HCT116 (cell line): Measurements from ENCODE around the gene ATXN1L. TPM values are rescaled to one million over a fixed set of nuclear protein-coding genes. Genes with fewer than 3 reads are reported as not detected.

ENCODE experiments used
- ATAC-seq: fragments of 200-7000 bp; cut with Tn5 transposase; 2 replicates; pipeline ENCODE4 v1.9.1; 2020; ENCODE audit warnings: mild to moderate bottlenecking, moderate library complexity
- BruUV-seq: library from RNA; stranded (reverse); fragments of 400-500 nt; replicated peaks from 2 replicates; lab custom pipeline; 2021; lab: Mats Ljungman, UMichigan
- CTCF ChIA-PET: fragments of 300-600 bp; sonication (Branson Sonifier 250); formaldehyde crosslinking; loops from one replicate; lab custom pipeline; 2021; ENCODE audit warnings: antibody characterized with exemption; lab: Charles Lee
- POLR2A ChIA-PET: fragments of 300-600, 350-600 bp; sonication (Branson Sonifier 250); formaldehyde crosslinking; loops from one replicate; lab custom pipeline; 2021; ENCODE audit warnings: antibody characterized with exemption; lab: Charles Lee
- RAD21 ChIA-PET, 2 experiments: fragments of 300-600 bp; sonication (Branson Sonifier 250); formaldehyde crosslinking; loops; one replicate each; lab custom pipeline; 2023; ENCODE audit warnings: low total read pairs in 2 of 2; ENCODE audit not compliant: uncharacterized antibody in 2 of 2, unreplicated experiment in 2 of 2, low non-redundant PET in 1 of 2; lab: Charles Lee
- DNase-seq: peaks from one replicate; pipeline ENCODE4 v3.0.0-alpha.2; 2010; ENCODE audit warnings: low read depth, low spot score
- H2AFZ ChIP-seq: fragments of 200-600 bp; shearing (Covaris generic), sonication (generic); 2 replicates; pipeline ENCODE4 v1.6.1; 2017; ENCODE audit warnings: low read depth, mixed run types, mixed read lengths, antibody characterized with exemption, low read length; ENCODE audit not compliant: poor library complexity, severe bottlenecking
- H3K27ac ChIP-seq: 2 replicates; pipeline ENCODE4 v1.5.1; 2012; ENCODE audit warnings: low read depth, low read length
- H3K27me3 ChIP-seq: fragments of 200-600 bp; sonication (generic); 2 replicates; pipeline ENCODE4 v1.6.1; 2016; ENCODE audit warnings: mixed run types, low read length, mixed read lengths; ENCODE audit not compliant: insufficient read depth
- H3K36me3 ChIP-seq, 2 experiments: fragments of 200-500 bp in 1 of 2; fragments of 200-600 bp in 1 of 2; sonication (Bioruptor generic) in 1 of 2; sonication (generic) in 1 of 2; 2 replicates each; pipeline versions ENCODE4 v1.5.1 to v1.6.1; 2014 to 2016; ENCODE audit warnings: low read length in 2 of 2, inconsistent platforms in 1 of 2, mixed read lengths in 1 of 2, mixed run types in 1 of 2; ENCODE audit not compliant: insufficient read depth in 2 of 2, control insufficient read depth in 1 of 2
- H3K4me1 ChIP-seq, 2 experiments: fragments of 200-600 bp in 1 of 2; sonication (generic) in 1 of 2; 2 replicates each; pipeline versions ENCODE4 v1.5.1 to v1.6.1; 2012 to 2017; ENCODE audit warnings: low read length in 2 of 2, inconsistent platforms in 1 of 2, mild to moderate bottlenecking in 1 of 2, mixed read lengths in 1 of 2, mixed run types in 1 of 2, moderate library complexity in 1 of 2; ENCODE audit not compliant: insufficient read depth in 2 of 2, control insufficient read depth in 1 of 2
- H3K4me2 ChIP-seq: fragments of 200-600 bp; sonication (generic); 2 replicates; pipeline ENCODE4 v1.6.1; 2017; ENCODE audit warnings: mixed run types, low read length, mixed read lengths
- H3K4me3 ChIP-seq, 2 experiments: fragments of 200-600 bp in 1 of 2; sonication (generic) in 1 of 2; replicated peaks in 1 of 2; 2 replicates each; pipeline ENCODE4 v1.5.1; 2011 to 2016; ENCODE audit warnings: low read length in 2 of 2, control low read depth in 1 of 2, low read depth in 1 of 2, mild to moderate bottlenecking in 1 of 2, mixed read lengths in 1 of 2, mixed run types in 1 of 2
- H3K79me2 ChIP-seq: fragments of 200-600 bp; sonication (generic); 2 replicates; pipeline ENCODE4 v1.6.1; 2017; ENCODE audit warnings: mild to moderate bottlenecking, mixed run types, low read length, moderate library complexity, mixed read lengths; ENCODE audit not compliant: insufficient read depth
- H3K9ac ChIP-seq: fragments of 200-600 bp; sonication (generic); 2 replicates; pipeline ENCODE4 v1.6.1; 2016; ENCODE audit warnings: low read length, mixed read lengths
- H3K9me2 ChIP-seq: fragments of 200-600 bp; sonication (generic), shearing (Covaris generic); 2 replicates; pipeline ENCODE4 v1.6.1; 2017; ENCODE audit warnings: mixed run types, mild to moderate bottlenecking, moderate library complexity; ENCODE audit not compliant: insufficient read depth
- H3K9me3 ChIP-seq, 2 experiments: fragments of 200-500 bp in 1 of 2; fragments of 200-600 bp in 1 of 2; sonication (Bioruptor generic) in 1 of 2; sonication (generic) in 1 of 2; 2 replicates each; pipeline ENCODE4 v1.6.1; 2014 to 2017; ENCODE audit warnings: low read length in 2 of 2, mixed read lengths in 2 of 2, inconsistent platforms in 1 of 2, low read depth in 1 of 2, mild to moderate bottlenecking in 1 of 2, mixed run types in 1 of 2, moderate library complexity in 1 of 2; ENCODE audit not compliant: control insufficient read depth in 1 of 2, insufficient read depth in 1 of 2
- H4K20me1 ChIP-seq: fragments of 200-600 bp; sonication (generic), shearing (Covaris generic); 2 replicates; pipeline ENCODE4 v1.6.1; 2017; ENCODE audit warnings: mixed run types, mild to moderate bottlenecking, moderate library complexity; ENCODE audit not compliant: insufficient read depth
- ATF3 ChIP-seq: IDR thresholded peaks from 2 replicates; pipeline ENCODE4 v1.6.1; 2012
- CTCF ChIP-seq, 3 experiments: fragments of 200-600 bp in 1 of 3; sonication (generic) in 1 of 3; IDR thresholded peaks in 2 of 3; conservative IDR thresholded peaks in 1 of 3; 2 replicates each; pipeline ENCODE4 v1.5.1; 2012 to 2017; ENCODE audit warnings: low read depth in 2 of 3, low read length in 2 of 3, antibody characterized with exemption in 1 of 3, borderline replicate concordance in 1 of 3, control low read depth in 1 of 3, mild to moderate bottlenecking in 1 of 3, mixed read lengths in 1 of 3, mixed run types in 1 of 3, moderate library complexity in 1 of 3; ENCODE audit not compliant: insufficient read depth in 1 of 3
- EGR1 ChIP-seq: IDR thresholded peaks from 2 replicates; pipeline ENCODE4 v1.6.1; 2012; ENCODE audit warnings: low read depth
- ELF1 ChIP-seq: IDR thresholded peaks from 2 replicates; pipeline ENCODE4 v1.6.1; 2012; ENCODE audit warnings: low read depth, borderline replicate concordance
- EZH2 ChIP-seq: fragments of 200-600 bp; sonication (generic); IDR thresholded peaks from 2 replicates; pipeline ENCODE4 v1.6.1; 2017; ENCODE audit warnings: antibody characterized with exemption, mixed run types
- EZH2phosphoT487 ChIP-seq: fragments of 200-600 bp; IDR thresholded peaks from 2 replicates; pipeline ENCODE4 v1.6.1; 2018; ENCODE audit warnings: antibody characterized with exemption, borderline replicate concordance
- FOSL1 ChIP-seq: IDR thresholded peaks from 2 replicates; pipeline ENCODE4 v1.6.1; 2012; ENCODE audit warnings: low read depth
- POLR2A ChIP-seq: IDR thresholded peaks from 2 replicates; pipeline ENCODE4 v1.7.0; 2011; ENCODE audit warnings: borderline replicate concordance; ENCODE audit not compliant: insufficient read depth, insufficient read length; ENCODE audit errors: extremely low read depth
- POLR2AphosphoS5 ChIP-seq: IDR thresholded peaks from 2 replicates; pipeline ENCODE4 v1.6.1; 2011; ENCODE audit warnings: mild to moderate bottlenecking, low read depth, low read length, moderate library complexity
- SP1 ChIP-seq: IDR thresholded peaks from 2 replicates; pipeline ENCODE4 v1.6.1; 2012; ENCODE audit warnings: low read depth
- intact Hi-C: fragments of 100-400 bp; cut with micrococcal nuclease; formaldehyde crosslinking; loops from 2 replicates; pipeline ENCODE4 v1.10.0; 2022
- total RNA-seq: library from RNA; stranded (reverse); gene quantifications from one replicate; pipeline ENCODE4 v1.2.1, GENCODE V29; 2021; ENCODE audit not compliant: unreplicated experiment

The ATXN1L gene
- total RNA-seq, 1 experiment from 2014 or later, result 20.5 TPM

- no TSS peak for BruUV-seq
- H3K9me2 ChIP-seq, result no peaks in the 10 kb centered on the region
- H3K9ac ChIP-seq, result no peak overlapping the region
- no peaks in the 10 kb centered on the region for H3K27me3 ChIP-seq
- H3K79me2 ChIP-seq, result no peaks in the 10 kb centered on the region
- no peaks in the 10 kb centered on the region for H4K20me1 ChIP-seq
- H3K4me1 ChIP-seq, result no peaks in the 10 kb centered on the region
- no peaks in the 10 kb centered on the region for H3K9me3 ChIP-seq
- no peaks in the 10 kb centered on the region for H3K36me3 ChIP-seq
- H2AFZ ChIP-seq, result no peak overlapping the region
- no peak overlapping the region for H3K4me3 ChIP-seq
- TF ChIP-seq SP1, result no peak
- TF ChIP-seq EZH2, result no peak
- TF ChIP-seq FOSL1, result no peak
- TF ChIP-seq EZH2phosphoT487, result no peak
- no peak for TF ChIP-seq CTCF (IDR thresholded peaks at IDR 0.05 in 2 of 3, conservative IDR thresholded peaks at IDR 0.05 in 1 of 3; ENCODE audit: borderline replicate concordance in 1 of 3, insufficient read depth in 1 of 3, low read depth in 2 of 3, low read length in 2 of 3)
- TF ChIP-seq EGR1, result no peak
- TF ChIP-seq POLR2AphosphoS5, result no peak
- TF ChIP-seq ATF3, result no peak
- no peak for TF ChIP-seq ELF1
- CTCF ChIA-PET, result no interaction called here
- no peak overlapping the region for H3K4me2 ChIP-seq
- POLR2A ChIA-PET, result no interaction called here
- RAD21 ChIA-PET, result no interaction called here
- intact Hi-C loops, result no loop called here
- DNase-seq (no peak), ATAC-seq (no peak)
- no peak overlapping the region for H3K27ac ChIP-seq
These were observed 11.5 kb upstream of the ATXN1L start for GRCh38 chr16:71834291-71834690.

GRCh38 chr16:71837150-71837549 is 8.6 kb upstream of the ATXN1L start:
- RAD21 ChIA-PET, result no interaction called here
- Histone ChIP-seq H3K4me1 (no peaks in the 10 kb centered on the region), H4K20me1 (no peaks in the 10 kb centered on the region), H3K4me2 (no peak overlapping the region), H3K9me2 (no peaks in the 10 kb centered on the region), H3K4me3 (no peak overlapping the region), H3K9me3 (no peaks in the 10 kb centered on the region), H3K9ac (no peak overlapping the region), H2AFZ (no peak overlapping the region), H3K27ac (no peak overlapping the region), H3K27me3 (no peaks in the 10 kb centered on the region), H3K79me2 (no peaks in the 10 kb centered on the region), H3K36me3 (no peaks in the 10 kb centered on the region)
- TF ChIP-seq POLR2A, result no peak
- ATAC-seq (no peak), DNase-seq (no peak)
- POLR2A ChIA-PET, result no interaction called here
- intact Hi-C loops, result no loop called here
- CTCF ChIA-PET, result no interaction called here
- BruUV-seq, result no TSS peak
